RWPE2 (cell line): Measurements from ENCODE around the gene GNB1L.

Experiments
- ATAC-seq: fragments of 200-7000 bp; cut with Tn5 transposase; 3 replicates; pipeline ENCODE4 v1.9.1; 2021; ENCODE audit warnings: low read depth
- DNase-seq: peaks from one replicate; pipeline ENCODE4 v3.0.0-alpha.2; 2020; ENCODE audit warnings: low spot score
- H3K27ac ChIP-seq: fragments of 450-650 bp; 2 replicates; pipeline ENCODE4 v1.5.1; 2017; ENCODE audit warnings: mild to moderate bottlenecking; ENCODE audit not compliant: poor library complexity, severe bottlenecking
- H3K27me3 ChIP-seq: fragments of 250-450 bp; sonication (Bioruptor Pico); 2 replicates; pipeline ENCODE4 v1.5.1; 2021; ENCODE audit warnings: mild to moderate bottlenecking, moderate library complexity; ENCODE audit not compliant: insufficient read depth, poor library complexity, severe bottlenecking
- H3K36me3 ChIP-seq: fragments of 250-450 bp; sonication (Bioruptor Pico); 2 replicates; pipeline ENCODE4 v1.5.1; 2020; ENCODE audit warnings: low read depth, mild to moderate bottlenecking, moderate library complexity
- H3K4me1 ChIP-seq: fragments of 250-450 bp; sonication (Bioruptor Pico); 2 replicates; pipeline ENCODE4 v1.5.1; 2021; ENCODE audit warnings: mild to moderate bottlenecking, moderate library complexity; ENCODE audit not compliant: insufficient read depth, poor library complexity, severe bottlenecking
- H3K4me3 ChIP-seq: fragments of 250-450 bp; sonication (Bioruptor Pico); 2 replicates; pipeline ENCODE4 v1.5.1; 2021; ENCODE audit warnings: mild to moderate bottlenecking, moderate library complexity; ENCODE audit not compliant: severe bottlenecking
- H3K9me3 ChIP-seq: fragments of 250-450 bp; sonication (Bioruptor Pico); 2 replicates; pipeline ENCODE4 v1.5.1; 2021; ENCODE audit warnings: mild to moderate bottlenecking, moderate library complexity; ENCODE audit not compliant: severe bottlenecking
- TF ChIP-seq, protein P1 (sequence below): fragments of 450-650 bp; IDR thresholded peaks from one replicate; pipeline ENCODE4 v1.5.1; 2017; ENCODE audit warnings: mild to moderate bottlenecking, moderate library complexity; ENCODE audit not compliant: poor library complexity, severe bottlenecking

GNB1L gene

DNA sequence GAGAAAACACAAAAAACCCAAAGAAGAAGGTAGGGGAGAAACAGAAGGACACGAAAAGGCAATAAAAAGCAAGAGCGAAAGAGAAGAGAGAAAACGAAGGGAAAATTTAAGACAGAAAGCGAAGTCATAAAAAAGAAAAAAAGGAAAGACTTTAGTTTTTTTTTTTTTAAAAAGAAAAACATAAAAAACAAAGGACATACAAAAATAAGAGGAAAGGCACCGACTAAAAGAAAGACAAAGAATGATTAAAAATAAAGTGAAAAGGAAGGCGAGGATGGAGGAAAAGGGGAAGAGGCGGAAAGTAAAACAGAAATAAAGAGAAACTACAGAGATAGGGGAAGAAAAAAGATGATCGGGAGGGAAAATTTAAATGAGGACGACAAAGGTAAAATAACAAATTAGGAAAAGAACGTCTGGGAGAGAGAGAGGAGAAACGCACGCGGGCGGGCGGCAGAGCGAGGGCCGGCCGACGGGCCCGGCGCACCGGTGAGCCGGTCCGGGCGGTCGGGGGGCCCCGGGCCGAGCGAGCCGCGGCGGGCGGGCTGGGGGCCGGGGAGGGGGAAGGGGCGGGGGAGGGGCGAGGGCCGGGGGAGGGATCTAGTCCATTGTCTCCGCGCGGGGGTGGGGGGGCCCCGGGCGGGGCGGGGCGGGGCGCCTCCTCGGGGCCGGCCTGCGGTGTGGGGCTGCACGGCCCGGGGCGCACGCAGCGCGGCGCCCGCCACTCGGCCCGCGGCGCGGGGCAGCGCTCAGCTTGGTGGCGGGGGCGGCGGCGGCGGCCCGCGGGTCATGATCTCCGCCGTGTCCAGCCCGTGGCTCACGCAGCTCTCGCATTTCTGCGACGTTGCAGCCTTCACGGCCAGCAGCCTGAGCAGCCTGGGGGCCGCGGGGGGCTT, 94.4 kb downstream of the GNB1L start, which contains the start of gene TBX1:
TSS of gene TBX1 (plus strand) at position 721 of the 893 bp plus-strand sequence. CDS start at position 787, 66 bp downstream.
- peak within 1 kb of the TSS; percentile 20 for H3K4me3 ChIP-seq

DNA sequence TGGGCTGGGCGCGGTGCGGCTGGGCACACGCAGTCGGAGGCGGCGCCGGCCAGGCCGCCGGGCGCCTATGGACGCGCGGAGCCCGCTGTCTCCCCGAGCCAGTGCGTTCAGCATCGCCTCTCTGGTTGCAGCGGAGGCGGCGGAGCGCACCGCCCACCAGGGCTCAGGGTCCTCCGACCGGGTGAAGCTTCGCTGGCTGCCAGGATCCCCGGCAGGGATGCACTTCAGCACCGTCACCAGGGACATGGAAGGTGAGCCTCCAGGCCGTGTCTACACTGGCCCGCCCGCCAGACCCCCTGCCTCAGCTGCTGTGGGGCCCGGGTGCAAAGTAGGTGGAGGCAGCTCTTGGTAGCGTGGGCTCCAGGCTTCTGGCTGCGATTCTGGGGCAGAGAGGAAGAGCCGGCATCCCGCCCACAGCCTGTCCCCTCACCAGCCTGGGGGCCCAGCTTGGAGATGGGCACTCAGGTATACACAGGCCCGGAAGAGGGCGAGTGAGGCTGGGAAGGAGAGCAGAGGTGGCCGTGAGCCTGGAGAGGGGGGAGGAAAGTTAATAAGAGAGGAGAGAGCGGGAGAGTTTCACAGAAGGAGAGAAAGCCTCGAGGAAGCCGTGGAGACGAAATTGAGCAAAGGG, 95.1 kb downstream of the GNB1L start:
- H3K27me3 ChIP-seq = peaks cover 35% of the 10 kb centered on the region
- no peaks in the 10 kb centered on the region for H3K36me3 ChIP-seq
- no peak overlapping the region for H3K4me3 ChIP-seq
- DNase-seq (no peak), ATAC-seq (no peak)
- no peak overlapping the region for H3K27ac ChIP-seq
- H3K9me3 ChIP-seq = no peaks in the 10 kb centered on the region
- no peaks in the 10 kb centered on the region for H3K4me1 ChIP-seq
- TF ChIP-seq, protein P1, sequence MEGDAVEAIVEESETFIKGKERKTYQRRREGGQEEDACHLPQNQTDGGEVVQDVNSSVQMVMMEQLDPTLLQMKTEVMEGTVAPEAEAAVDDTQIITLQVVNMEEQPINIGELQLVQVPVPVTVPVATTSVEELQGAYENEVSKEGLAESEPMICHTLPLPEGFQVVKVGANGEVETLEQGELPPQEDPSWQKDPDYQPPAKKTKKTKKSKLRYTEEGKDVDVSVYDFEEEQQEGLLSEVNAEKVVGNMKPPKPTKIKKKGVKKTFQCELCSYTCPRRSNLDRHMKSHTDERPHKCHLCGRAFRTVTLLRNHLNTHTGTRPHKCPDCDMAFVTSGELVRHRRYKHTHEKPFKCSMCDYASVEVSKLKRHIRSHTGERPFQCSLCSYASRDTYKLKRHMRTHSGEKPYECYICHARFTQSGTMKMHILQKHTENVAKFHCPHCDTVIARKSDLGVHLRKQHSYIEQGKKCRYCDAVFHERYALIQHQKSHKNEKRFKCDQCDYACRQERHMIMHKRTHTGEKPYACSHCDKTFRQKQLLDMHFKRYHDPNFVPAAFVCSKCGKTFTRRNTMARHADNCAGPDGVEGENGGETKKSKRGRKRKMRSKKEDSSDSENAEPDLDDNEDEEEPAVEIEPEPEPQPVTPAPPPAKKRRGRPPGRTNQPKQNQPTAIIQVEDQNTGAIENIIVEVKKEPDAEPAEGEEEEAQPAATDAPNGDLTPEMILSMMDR = no peak

More for the DNA sequence above, 94.4 kb downstream of the GNB1L start, which contains the start of gene TBX1:
- ATAC-seq (no peak), DNase-seq (no peak)
- Histone ChIP-seq H3K27ac (no peak within 1 kb of the TSS), H3K9me3 (no peaks in the 10 kb centered on the region), H3K27me3 (peaks cover 28% of the 10 kb centered on the region), H3K4me1 (no peaks in the 10 kb centered on the region), H3K36me3 (no peaks in the 10 kb centered on the region)
- TF ChIP-seq, protein P1 = no peak

DNA sequence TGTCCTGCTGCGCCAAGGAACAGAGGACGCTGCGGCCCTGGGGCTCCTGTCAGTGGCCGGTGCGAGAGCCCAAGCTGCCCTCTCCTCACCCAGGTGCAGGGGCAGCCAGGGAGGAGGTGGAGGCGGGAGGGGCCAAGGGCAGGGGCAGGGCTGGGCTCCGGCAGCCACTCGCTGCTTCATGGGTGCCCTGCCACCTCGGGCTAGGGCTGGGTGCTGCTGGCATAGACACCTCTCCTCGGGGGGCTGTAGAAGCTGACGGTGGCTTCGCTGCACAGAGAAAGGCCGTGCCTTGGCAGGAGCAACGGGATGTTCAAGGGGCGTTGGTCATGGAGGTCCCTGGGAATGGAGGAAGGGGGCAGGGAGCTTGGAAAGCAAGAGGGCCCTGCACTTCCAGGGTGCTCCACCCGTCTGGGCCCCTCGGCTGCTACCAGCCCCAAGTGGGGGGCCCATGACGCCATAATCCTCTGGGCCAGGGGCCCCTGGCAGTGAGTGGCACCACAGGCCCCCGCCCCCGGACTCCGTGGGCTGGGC, 95.7 kb downstream of the GNB1L start:
- DNase-seq (no peak), ATAC-seq (no peak)
- Histone ChIP-seq H3K4me3 (no peak overlapping the region), H3K27ac (no peak overlapping the region), H3K4me1 (no peaks in the 10 kb centered on the region), H3K9me3 (no peaks in the 10 kb centered on the region), H3K36me3 (no peaks in the 10 kb centered on the region), H3K27me3 (peaks cover 35% of the 10 kb centered on the region)
- TF ChIP-seq, protein P1 = no peak

DNA sequence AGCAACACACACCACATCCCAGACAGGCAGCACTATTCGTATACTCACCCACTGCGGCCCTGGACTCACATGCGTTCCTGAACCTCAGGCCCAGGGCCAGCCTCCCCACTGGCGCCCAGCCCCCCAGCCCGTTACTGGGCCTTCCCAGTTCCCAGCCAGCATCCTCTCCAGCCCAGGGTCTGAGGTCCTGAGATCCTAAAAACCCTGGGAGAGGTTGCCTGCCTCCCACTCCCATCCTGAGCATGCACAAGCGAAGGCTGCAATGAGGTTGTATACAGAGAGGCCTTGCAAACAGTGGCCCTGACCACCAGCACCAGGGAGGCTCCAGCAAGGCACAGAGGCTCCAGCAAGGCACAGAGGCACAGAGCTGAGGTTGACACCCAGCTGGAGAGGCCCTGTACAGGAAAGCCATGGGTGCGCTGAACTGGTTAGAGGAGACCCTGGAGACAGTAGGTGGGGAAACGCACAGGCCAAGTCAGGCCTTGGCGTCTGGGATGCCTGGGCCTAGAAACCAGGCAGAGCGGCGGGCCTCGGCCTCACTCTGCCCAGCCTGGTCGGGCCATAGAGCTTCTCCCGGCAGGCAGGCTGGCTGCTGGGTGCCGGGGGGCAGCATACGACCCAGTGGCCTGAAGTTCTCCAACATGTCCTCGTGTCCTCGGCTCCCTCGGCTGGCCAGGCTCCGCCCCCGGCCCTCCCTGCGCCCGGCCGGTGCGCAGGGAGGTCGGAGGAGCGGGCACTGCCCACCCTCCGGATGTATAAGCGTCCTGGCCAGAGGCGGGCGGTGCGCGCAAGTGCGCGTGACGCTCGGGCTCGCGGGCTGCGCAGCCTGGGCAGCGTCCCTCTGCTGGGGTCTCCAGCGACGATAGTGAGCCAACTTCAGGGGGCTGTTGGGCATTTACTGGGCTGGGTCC, 96.4 kb downstream of the GNB1L start:
- Histone ChIP-seq H3K27ac (no peak overlapping the region), H3K36me3 (no peaks in the 10 kb centered on the region), H3K4me3 (no peak overlapping the region), H3K9me3 (no peaks in the 10 kb centered on the region), H3K4me1 (no peaks in the 10 kb centered on the region), H3K27me3 (peaks cover 35% of the 10 kb centered on the region)
- DNase-seq (no peak), ATAC-seq (no peak)
- TF ChIP-seq, protein P1 = no peak
